Fibroblast of skin of scalp (primary cell): ENCODE measurements around the gene LMF1.

Source experiments
- DNase-seq: peaks from one replicate; pipeline ENCODE4 v3.0.0-alpha.2; 2013

Gene LMF1

GRCh38 chr16:927931-928330, 42.9 kb downstream of the LMF1 start:
- DNase-seq = no peak

GRCh38 chr16:927406-927805, 43.4 kb downstream of the LMF1 start:
- DNase-seq = no peak

GRCh38 chr16:926715-927114, 44.1 kb downstream of the LMF1 start:
- DNase-seq = no peak

- DNase-seq = peak; percentile 13
Observed at GRCh38 chr16:924806-925205, 46.0 kb downstream of the LMF1 start.

- DNase-seq = peak; percentile 8
Observed at GRCh38 chr16:924063-924462, 46.7 kb downstream of the LMF1 start.

- DNase-seq = no peak
Observed at GRCh38 chr16:923184-923583, 47.6 kb downstream of the LMF1 start.

- DNase-seq = no peak
Observed at GRCh38 chr16:922051-922450, 48.7 kb downstream of the LMF1 start.

- DNase-seq = no peak
Observed at GRCh38 chr16:921321-921905, 49.4 kb downstream of the LMF1 start.

- peak; percentile 95 for DNase-seq
Observed at GRCh38 chr16:920717-921116, 50.1 kb downstream of the LMF1 start.

GRCh38 chr16:920051-920681, 50.6 kb downstream of the LMF1 start:
- peak; percentile 86 for DNase-seq

- DNase-seq = no peak
Observed at GRCh38 chr16:919658-920050, 51.1 kb downstream of the LMF1 start.

GRCh38 chr16:918741-919657, 51.8 kb downstream of the LMF1 start:
- no peak for DNase-seq

- DNase-seq = no peak
Observed at GRCh38 chr16:918068-918467, 52.7 kb downstream of the LMF1 start.

- DNase-seq = no peak
Observed at GRCh38 chr16:917591-918061, 53.2 kb downstream of the LMF1 start.

GRCh38 chr16:916035-916799, 54.6 kb downstream of the LMF1 start:
- DNase-seq = no peak

GRCh38 chr16:915546-915945, 55.2 kb downstream of the LMF1 start:
- no peak for DNase-seq

GRCh38 chr16:914440-914839, 56.3 kb downstream of the LMF1 start:
- DNase-seq = peak; percentile 17

GRCh38 chr16:913817-914439, 56.9 kb downstream of the LMF1 start:
- DNase-seq = no peak

- DNase-seq = no peak
Observed at GRCh38 chr16:912684-913613, 57.8 kb downstream of the LMF1 start.

GRCh38 chr16:912322-912683, 58.5 kb downstream of the LMF1 start:
- DNase-seq = no peak
